Measurements from ENCODE around the gene PTPRN2.

DNA sequence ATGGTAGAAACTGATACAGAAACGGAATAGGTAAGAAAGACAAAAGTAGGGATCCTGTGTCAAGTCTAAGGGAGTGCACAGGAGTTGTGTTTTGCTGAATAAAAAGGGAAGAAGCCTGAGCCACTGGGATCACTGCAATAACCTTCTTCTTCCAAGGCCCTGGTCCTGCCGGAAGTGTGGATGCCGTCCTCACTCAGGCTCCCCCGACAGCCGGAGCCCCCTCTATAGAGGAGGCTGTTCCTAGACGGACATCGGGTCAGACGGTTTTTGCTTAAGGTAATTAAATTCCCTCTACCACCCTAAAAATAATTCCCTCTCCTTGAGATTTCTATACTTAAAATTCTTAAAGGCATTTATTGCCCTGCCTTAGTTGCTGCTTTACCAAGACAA lies 566.9 kb downstream of the PTPRN2 start:
- TF ChIP-seq, protein P1, sequence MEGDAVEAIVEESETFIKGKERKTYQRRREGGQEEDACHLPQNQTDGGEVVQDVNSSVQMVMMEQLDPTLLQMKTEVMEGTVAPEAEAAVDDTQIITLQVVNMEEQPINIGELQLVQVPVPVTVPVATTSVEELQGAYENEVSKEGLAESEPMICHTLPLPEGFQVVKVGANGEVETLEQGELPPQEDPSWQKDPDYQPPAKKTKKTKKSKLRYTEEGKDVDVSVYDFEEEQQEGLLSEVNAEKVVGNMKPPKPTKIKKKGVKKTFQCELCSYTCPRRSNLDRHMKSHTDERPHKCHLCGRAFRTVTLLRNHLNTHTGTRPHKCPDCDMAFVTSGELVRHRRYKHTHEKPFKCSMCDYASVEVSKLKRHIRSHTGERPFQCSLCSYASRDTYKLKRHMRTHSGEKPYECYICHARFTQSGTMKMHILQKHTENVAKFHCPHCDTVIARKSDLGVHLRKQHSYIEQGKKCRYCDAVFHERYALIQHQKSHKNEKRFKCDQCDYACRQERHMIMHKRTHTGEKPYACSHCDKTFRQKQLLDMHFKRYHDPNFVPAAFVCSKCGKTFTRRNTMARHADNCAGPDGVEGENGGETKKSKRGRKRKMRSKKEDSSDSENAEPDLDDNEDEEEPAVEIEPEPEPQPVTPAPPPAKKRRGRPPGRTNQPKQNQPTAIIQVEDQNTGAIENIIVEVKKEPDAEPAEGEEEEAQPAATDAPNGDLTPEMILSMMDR (conservative IDR thresholded peaks at IDR 0.05 in 1 of 2, IDR thresholded peaks at IDR 0.05 in 1 of 2; ENCODE audit: extremely low read depth in 1 of 2, insufficient read depth in 1 of 2, low read depth in 1 of 2, low read length in 2 of 2), result no peak
- TF ChIP-seq EZH2 (IDR thresholded peaks at IDR 0.05; ENCODE audit: borderline replicate concordance, low read length), result no peak

Data from mammary epithelial cell (primary cell).